AG08395 (cell line): ENCODE data around the gene CLDN8.

Source experiments
- DNase-seq: peaks from one replicate; pipeline ENCODE4 v3.0.0; 2012; ENCODE audit warnings: mixed read lengths, low spot score

Gene CLDN8

DNA sequence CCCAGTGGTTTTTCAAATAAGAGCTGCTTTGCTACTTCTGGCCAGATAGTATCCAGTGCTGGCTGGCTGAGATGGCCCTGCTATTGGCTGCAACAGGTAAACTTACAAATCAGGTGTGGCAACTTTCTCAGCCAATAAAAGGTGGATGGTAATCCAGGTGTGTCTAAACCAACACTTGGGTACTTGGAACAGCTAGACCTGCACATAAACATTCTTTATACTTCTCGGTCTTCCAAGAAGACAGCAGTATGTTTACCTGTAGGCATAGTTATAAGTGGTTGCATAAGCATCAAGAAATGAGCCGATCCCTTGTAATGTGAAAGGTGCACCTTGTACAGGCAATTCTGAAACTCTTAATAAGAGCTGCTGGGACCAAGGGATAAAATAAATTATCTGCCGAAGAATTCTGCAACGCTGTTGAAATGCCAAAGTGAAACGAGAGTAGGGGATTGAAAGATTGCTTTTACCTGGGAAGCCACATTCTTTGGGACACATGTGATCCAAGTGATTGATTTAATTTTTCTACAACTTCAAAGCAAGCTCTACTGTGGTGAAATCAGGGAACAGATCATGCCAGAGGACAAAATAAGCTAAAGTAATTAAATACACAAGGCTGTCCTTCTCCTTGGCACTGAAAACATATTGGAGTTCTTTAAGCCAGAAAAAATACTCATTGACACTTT lies at the start of gene CLDN8:
TSS of gene CLDN8 (minus strand) at position 57 of the 683 bp plus-strand sequence. CDS start 172 bp downstream, outside the sequence.
- no peak for DNase-seq

DNA sequence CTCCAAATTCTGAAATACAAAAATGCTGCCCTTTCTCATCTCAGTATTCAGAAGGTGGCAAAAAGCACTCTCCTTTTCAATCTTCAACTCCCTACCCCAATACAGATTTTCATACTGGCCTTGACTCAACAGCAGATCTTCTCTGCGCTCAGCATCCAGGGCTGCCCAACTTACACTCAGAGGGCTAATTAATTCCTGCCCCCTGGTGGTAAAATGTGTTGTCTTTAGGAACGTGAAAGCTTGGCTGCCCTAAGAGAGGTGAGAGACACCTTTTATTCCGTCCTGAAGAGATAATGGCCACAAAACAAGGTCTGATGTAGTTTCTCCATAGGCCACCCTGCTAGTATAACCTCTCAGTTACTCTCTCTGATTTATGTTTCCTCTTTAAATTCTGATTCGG lies 41.9 kb upstream of the CLDN8 start:
- DNase-seq, result peak; percentile 21

DNA sequence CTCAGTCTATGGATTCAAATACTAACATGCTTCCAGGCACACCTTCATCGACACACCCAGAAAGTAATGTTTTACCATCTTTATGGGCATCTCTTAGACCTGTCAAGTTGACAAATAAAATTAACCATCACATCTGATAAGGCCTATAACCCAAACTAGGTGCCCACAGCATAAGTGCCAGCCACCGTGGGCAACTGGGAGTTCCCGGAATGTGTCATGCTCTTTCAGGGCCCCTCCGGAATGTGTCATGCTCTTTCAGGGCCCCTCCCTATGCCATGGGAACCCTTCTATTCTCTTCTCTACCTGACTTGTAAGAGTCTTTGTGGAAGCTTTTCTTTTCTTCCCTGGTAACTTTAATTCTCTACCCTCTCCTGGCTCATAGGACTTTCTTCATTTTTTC lies 40.2 kb upstream of the CLDN8 start:
- DNase-seq, result no peak

DNA sequence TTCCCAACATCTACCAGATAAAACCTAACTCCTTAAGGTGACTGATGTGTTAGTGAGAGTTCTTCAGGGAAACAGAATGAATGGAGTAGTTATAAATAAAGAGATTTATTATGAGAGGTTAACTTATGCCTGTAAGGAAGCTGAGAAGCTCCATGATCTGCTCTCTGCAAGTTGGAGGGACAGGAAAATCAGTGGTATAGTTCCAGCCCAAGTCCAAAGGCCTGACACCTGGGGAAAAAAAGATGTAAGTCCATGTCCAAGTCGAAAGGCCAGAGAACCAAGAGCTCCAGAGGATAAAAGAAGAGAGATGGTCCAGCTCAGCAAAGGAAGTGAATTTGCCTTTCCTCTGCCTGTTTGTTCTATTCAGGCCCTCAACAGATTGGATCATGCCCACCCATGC lies 39.8 kb upstream of the CLDN8 start:
- DNase-seq, result no peak

DNA sequence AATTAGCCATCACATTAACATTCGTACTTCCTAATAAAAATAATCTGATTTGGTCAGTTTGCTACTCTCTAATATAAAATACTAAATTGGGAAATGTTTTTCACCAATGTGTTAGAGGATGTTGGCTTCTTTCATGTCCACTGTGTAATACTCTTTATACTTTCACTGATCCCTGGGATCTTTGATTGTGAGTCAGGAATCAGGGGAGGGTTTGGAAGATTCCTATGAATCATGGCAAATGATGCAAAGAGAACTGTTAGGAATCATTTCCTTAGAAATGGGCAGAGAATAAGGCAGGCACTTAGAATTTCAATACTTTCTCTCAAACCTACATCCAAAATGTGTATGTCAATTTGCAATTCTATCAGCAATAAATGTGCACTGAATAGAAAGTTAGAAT lies 35.9 kb upstream of the CLDN8 start:
- no peak for DNase-seq

DNA sequence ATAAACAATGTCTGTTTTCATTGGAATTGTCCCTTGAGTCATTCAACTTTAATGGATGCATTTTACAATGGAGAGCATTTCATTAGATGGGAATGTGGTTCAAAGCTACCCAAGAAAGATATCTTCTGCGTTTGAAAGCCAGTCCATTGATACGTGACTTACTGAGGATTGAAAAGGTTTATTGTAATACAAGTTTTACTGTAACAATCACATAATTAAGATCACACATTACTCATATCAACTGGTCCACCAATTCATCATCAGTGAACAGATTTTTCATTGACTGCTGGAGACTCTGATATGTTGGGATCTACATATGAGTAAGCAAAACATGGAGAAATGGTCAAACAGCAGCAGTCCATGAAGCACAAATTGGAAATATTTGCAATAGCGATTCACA lies 34.0 kb upstream of the CLDN8 start:
- no peak for DNase-seq

DNA sequence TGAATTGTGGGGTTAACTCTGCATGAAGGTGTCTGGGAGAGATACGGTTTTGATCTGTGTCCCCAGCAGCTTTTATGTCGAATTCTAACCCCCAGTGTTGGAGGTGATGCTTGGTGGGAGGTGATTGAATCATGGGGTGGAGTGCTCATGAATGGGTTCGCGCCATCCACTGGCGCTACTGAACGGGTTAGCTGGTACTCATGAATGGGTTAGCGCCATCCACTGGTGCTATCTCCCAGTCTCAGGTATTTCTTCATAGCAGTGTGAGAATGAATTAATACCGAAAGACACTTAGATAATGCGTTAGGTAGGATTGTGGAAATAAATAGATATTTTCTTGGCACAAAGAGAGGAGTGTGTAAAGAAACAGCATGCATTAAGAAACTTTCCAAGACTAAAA lies 32.9 kb upstream of the CLDN8 start:
- DNase-seq, result no peak

DNA sequence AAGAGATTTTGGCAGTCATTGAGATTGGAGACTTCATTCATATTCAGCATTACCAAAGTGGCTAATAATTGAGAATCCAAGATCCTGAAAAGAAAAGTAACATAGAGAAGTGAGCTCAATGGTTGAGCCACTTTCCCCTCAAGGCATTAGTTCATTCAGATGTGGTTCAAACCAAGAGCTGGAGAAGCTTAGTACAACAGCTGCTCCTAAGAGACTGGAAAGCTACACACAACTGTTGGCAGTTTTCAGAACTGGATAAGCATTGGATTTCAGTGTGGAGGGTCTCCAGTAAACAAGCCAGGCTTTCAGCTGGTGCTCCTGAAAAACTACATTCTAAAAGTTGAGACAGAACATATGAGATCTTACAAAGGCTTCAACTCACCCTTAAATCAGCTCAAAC lies 29.2 kb upstream of the CLDN8 start:
- no peak for DNase-seq

DNA sequence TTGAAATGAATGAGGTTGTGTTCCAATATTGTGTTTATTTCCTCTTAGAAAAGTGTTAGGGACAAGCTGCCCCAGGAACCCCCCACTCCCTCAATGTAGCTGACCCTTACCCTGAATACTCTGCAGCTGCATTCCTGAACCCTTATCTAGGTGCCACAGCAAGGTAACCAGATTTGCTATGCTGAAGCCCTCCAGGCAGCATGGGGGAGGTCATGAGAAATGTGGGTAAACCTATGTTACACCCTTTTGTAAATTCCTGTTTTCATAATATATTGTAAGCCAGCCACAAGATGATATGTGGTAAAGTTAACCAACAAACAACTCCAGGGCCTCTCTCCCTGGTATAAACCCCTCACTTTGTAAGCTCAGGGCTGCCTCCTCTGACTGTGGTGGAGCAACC lies 27.8 kb upstream of the CLDN8 start:
- no peak for DNase-seq

DNA sequence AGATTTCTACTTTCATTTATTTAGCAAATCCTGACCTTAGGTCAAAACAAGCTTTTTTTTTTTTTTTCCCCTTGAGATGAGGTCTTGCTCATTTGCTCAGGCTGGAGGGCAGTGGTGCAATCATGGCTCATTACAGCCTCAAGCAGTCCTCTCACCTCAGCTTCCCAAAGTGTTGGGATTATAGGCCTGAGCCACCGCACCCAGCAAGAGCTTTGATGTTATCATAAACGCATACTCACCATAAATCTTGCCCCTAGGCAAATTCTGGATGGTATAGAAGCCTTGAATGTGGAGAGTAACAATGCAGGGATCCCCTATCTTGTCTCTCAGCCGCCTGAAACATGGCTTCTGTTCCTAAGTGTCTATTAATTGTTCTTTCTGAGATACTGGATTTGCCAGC lies 24.8 kb upstream of the CLDN8 start:
- DNase-seq, result no peak

DNA sequence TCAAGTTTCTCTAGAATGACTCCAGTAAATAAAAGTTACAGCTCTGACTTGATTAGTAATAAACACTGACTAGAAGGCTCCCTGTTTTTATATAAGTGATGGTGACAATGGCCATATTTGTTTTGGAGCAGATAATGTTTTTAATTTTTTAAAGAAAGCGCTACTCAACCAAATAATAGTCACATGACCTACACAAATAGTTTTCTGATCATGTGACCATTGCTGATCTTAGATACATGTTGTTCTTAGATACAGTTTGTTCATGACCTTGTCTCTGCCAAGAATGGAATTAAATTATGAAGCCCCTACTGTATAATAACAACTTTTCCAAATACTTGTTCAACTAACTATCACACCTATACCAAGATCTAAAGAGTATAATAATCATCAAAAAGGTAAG lies 22.3 kb upstream of the CLDN8 start:
- DNase-seq, result no peak

DNA sequence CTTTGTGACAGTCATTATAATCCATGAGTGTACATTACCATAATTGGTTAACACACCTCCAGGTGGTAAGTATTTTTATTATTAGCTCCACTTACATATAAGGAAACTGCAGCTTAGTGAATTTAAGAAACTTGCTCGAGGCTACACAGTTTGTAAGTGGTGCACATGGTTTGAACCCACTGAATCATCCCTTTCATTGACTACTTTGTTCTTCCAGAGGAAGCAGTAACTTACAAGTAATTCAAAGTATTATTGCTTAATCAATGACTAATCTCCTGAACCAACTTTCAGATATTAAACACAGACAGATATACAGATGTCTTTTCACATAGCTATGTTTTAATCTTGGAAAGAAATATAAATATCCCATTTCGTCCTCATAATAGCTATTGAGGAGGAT lies 18.7 kb upstream of the CLDN8 start:
- no peak for DNase-seq

DNA sequence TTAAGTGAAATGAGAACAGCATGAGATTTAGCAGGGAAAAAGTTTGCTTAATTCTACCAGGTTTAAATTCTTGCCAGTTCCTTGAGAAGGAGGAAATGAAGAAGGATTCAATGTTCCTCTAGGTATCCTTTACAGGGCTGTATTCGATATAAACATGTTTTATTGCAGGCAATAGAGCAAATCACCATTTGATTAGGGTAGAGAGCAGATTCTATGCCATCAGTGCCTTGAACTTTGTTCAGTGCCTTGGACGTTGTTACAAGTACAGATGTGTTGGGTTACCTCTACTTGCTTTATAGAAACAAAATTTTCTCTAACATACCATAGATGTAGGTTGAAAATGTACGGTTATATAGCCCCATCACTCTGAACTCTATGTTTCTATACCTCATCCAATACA lies 18.2 kb upstream of the CLDN8 start:
- DNase-seq, result no peak

DNA sequence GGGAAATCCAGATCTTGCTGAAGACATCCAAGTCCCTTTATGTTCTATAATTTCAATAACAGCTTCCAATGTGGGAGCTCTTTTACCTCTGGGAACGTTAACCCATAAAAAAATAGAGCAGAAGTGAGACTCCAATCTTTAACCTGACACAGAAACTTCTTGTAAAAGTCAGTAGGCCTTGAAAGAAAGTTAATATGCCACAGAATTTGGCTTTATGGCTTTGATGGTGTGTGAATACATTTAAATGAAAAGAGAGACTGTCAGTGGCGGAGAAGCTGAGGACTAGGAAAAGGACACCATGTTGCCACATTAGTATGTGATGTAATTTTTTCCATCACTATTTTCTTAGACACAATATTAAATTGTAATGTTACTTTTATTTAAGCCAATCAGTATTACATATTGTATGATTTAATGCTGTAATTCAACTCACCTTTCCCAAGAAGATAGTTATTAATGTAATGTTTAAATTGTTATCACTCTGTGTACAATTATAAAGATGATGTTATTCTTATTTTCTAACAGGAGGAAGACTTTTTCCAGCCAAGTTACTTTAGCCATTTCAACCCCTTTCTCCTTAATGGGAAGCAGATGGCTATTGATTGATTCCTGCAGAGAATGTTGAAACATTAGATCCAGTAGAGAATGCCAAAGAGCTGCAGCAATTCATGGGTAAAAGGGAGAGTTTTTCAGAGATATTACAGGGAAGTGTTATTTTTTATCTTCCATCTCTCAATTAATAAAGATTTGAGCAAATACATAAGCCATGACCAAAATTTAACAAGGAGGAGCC lies 17.5 kb upstream of the CLDN8 start:
- no peak for DNase-seq

DNA sequence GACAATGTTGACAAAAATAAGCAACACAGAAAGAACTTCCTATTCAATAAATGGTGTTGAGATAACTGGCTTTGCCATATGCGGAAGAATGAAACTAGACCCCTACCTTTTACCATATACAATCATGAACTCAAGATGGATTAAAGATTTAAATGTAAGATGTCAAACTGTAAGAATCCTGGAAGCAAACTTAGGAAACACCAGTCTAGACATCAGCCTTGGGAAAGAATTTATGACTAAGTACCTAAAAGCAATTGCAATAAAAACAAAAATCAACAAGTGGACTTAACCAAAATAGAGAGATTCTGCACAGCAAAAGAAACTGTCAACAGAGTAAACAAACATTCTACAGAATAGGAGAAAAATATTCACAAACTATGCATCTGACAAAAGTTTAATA lies 16.1 kb upstream of the CLDN8 start:
- no peak for DNase-seq

DNA sequence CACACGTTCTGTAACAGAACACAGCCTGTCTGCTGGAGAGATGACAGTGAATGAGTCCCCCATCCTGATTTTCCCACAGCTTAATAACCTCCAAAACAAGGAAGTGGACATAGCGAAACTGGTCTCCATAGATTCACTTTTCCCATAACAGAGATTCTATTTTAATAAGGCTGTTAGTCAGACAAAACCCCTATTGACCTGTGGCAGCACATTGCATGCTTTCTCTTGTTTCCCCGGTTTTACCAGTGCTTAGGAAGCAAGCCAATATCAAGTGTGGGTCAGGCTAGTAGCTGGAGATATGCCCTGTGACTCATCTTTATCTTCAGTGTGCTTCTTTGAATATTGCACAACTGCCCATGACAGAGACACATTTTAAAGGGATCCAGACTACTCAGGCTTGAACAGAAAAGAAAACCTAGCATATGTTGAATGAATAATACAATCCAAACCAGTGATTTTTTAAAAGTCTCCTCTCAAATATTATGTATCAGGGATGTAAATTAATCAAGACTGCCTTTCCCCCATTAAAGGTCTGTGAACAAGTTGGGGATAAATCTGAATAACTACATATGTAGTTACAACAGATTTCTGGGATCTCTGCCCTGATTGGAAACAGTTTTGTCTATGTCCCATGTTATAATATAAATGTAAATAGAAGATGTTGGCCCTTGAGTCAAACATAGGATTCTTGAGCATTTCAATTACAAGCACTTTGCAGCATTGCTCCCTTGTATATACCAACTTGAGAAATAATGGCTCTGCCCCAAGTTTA lies 11.9 kb upstream of the CLDN8 start:
- DNase-seq, result peak; percentile 58

DNA sequence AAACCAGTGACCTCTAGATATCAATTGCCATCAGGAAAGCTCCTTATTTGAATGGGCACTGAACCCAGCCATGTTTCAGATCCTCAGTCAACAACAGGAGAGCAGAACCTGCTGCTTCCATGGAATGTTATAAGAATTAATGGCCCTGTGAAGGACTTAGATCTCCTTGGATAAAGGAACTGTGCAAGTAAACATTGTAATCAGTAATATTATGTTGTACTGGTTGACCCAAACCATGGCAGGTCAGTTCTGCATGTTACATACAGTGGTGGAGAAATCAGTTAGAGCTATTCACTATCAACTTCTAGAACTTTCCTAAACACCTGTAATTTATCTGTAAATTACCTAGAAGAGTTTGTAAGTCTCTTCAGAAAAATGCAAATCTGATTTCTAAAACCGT lies 11.2 kb upstream of the CLDN8 start:
- no peak for DNase-seq

DNA sequence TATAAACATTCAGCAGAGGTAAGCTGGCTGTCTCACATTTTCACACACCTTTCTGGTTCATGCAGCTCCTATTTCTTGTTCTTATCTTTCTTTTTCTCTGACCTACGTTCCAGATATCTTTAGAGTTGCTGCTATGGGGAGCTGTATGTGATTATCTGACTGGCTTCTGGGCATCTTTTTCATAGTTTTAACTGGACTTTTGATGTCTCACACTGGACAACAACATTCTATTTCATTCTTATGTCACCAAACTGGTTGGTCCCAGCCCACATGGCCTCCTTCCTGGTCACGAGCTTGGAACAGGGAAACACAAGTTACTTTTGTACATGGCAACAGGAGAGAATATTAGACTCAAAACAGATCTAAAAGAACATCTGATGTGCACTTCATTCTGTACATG lies 7.7 kb upstream of the CLDN8 start:
- DNase-seq, result no peak

DNA sequence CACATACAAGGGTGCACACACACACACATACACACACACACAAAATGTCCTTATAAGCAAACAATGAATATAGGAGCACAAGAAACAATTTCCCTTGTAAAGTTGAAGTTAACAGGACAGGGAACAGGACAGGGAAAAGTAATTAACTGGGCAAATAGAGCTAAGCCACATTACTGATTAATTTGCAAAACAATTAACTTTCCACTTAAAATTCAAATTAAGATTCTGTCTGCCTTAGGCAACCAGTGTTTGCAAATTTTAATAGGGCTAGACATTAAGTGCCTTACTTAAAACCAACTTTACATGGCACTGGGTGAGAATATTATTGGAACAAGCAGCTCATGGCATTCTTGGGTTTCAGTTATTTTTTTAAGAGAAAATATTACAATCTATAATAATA lies 6.8 kb upstream of the CLDN8 start:
- no peak for DNase-seq

DNA sequence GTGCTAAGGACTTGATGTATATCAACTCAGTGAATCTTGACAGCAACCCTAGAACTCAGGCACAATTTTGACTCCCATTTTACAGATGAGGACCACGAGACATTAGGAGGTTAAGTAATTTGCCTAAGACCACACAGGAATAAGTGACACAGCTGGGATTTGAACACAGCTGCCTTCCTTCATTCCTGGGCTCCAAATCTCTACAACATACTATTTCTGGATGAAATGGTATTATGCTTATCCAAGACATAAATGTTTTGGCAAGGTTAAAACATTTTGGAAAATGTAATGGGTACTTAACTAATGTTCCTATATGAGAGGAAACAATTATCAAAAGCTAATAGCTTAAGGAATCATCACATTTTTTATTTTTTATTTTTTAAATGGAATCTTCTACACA lies 4.8 kb downstream of the CLDN8 start:
- no peak for DNase-seq

DNA sequence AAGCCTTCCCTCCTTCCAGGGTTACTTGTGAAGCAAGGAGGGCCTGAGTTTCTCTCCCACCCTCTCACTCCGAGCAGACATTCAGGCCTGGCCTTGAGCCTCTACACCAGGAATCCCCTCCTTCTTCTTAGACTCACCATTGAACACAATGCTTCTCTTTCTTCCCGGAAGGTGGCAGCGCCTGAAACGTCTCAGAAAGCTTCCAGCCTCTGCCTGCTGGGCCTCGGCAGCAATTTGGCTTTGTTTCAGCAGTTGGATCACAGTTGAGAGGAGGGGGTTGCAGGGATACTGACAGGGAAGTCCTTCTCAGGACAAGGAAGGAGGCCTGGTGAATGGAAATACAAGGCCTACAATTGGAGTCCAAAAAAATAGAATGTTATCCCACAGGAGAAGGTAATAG lies 6.3 kb downstream of the CLDN8 start:
- no peak for DNase-seq

DNA sequence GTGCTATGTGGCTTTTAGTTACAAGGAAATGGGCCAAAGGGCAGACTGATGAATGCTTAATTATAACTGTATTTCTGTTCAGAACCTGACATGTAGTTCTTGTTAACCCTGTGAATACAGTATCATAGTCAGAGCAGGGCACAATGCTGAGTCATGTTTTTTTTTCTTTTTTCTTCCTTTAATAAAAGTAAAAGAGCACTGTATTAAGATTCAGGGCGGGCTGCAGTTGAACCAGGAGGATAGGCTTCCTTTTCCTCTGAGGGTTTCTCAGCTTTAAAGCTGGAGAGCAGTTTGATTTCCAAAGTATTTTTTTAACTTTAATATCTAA lies 8.7 kb downstream of the CLDN8 start:
- DNase-seq, result no peak

DNA sequence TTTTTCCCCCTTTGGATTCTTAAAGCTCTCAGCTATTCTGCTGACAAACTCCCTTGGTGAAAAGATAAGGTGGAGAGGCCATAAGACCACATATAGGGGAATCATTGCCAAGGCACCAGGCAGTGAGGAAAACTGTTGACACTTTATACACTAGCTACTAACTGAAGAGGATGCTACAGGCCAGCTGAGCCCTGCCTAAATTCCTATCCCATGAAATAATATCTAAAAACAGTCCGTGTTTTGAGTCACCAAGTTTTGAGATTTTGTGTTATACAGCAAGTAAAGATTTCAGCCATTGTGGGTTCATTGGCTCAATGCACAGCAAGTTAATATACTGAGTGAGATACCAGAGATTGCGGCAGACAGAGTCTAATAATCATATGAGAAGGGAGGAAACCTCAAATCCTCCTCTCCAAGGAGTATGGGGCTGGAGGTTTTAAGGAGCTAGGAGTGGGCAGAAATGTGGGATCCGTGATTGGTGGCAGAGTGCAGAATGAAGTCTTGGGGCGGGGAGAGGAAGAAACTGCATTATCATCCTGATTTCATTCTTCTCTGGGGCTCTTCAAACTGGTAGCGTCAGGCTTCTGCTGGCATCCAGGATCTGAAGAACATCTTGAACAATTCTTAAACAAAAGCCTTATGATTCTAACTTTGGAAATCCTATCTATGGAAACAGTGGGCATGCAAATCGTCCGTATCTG lies 9.2 kb downstream of the CLDN8 start:
- DNase-seq, result no peak
